NCI-H526 (cell line): ENCODE data around the gene DOK6.

Experiments
- DNase-seq, 2 experiments: peaks; one replicate each; lab custom pipeline; 2025; lab: John Stamatoyannopoulos, UW

Gene DOK6

DNA sequence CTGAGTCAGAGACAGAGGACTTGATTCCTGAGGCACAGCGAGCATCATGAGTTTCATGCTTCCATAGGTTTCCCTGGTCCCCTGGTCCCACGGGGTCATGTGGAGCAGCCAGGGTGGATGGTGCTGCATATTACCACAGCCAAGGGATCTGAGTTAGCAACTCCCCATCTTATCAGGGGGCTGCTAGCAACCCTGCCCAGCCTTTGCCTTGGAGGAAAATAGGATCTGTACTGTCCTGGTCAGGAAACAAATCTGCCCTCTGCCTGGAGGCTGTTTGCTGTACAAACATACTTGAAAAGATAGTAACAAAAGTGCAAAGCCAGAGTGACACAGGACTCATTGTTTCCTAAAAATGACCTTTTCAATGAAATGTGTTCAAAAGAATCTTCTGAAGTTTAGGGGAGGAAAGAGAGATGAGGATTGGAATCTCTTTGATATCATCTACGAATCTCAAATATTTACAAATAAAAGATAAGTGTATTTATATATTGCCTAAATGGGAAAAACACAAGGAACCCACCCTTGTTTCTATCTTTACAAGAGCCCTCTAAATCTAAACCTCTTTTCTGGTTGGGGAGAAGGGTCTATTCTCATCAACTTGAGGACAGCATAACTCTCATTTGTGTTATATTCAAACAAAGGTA is 352.2 kb downstream of the DOK6 start:
- no peak for DNase-seq

DNA sequence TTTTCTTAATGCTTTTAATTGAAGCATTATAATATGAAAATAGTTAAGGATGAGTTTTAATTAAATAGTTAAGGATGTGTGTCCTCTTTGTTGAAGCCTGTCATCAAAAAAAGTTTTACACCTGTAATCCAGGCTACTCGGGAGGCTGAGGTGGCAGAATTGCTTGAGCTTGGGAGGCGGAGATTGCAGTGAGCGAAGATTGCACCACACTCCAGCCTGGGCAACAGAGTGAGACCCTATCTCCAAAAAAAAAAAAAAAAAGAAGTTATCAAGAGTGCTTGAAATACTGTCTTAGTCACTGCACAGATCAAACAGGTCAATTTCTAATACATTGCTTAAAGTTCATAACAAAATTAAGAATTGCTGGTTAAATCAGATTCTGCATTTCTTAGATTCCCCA is 353.4 kb downstream of the DOK6 start:
- no peak for DNase-seq

DNA sequence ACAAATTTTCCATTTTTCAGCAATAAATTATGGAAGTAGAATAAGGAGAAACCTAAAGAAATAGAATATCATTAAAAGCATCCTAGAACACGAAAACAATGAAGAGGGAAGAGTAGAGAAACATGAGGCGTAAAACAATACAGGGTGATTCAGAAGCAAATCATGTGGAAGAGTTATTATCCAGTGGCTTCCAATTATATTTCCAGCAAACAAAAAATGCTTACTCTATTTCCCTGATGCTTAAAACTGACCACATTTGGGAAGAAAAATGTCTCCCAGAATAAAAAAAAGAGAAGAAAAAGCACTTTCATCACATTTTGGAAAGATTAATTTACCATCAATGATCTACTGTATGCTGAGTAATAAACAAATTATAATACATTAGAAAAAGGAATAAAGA is 354.4 kb downstream of the DOK6 start:
- DNase-seq, result no peak

DNA sequence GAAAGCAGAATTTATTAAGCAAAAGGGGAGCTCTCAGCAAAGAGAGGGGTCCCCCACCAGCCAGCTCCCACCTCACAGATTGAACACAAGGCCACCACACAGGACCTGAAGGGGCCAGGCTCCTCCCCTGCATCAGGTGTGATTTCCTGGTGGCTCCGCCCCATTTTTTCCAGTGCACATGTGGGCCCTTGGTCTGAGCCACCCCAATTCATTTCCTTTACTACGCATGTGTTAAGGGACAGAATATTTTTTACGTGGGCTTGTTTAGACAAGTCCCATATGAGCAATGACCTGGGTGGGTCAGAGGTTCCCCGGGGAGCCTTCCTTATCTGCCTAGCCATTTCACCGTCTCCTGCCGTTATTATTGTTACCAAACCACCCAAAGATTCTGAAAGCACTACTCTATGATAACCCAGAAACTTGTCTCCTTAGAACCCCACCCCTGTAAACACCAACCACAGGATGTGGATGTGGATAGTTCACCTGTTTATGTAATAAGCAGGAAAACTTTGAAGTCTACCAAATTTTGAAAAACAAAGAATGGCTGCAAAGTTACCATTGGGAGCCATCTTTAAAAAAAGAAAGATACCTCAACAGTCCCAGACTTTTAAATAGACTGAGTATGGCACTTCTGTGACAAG is 355.3 kb downstream of the DOK6 start:
- DNase-seq, result no peak

DNA sequence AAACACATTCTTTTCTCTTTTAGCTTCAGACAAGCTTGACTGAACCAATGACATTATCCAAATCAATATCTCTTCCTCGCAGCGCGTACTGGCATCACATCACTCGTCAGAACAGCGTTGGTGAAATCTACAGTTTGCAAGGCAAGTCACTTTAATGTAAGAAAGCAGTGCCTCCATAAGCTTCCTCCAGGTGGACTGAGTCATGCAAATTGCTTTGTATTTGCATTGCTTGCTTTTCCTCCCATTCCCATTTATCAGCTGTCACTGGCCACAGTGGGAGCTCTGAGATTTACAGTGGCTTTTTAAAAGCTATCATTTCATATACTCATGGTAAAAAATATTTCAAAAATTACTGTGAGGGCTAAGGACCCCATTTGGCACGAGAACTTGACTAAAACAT is 357.0 kb downstream of the DOK6 start:
- peak; percentile 84 to 85 for DNase-seq

DNA sequence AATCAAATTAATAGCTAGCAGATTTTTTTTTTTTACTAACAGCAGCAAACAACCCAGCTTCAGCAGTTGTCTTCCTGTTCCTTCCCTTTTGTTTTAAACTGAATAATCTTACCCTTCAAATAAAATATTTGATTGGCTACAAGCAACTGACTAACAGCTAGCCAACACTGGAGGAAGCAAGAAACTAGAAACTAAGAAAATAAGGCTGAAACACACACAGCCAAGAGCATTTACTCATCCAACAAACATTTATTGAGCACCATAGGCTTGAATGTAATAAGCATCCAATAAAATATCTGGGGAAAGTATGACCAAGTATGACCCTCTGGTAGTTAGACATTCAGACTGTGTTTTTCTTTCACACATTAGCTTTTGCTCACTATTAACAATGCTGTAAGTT is 357.8 kb downstream of the DOK6 start:
- DNase-seq, result no peak

DNA sequence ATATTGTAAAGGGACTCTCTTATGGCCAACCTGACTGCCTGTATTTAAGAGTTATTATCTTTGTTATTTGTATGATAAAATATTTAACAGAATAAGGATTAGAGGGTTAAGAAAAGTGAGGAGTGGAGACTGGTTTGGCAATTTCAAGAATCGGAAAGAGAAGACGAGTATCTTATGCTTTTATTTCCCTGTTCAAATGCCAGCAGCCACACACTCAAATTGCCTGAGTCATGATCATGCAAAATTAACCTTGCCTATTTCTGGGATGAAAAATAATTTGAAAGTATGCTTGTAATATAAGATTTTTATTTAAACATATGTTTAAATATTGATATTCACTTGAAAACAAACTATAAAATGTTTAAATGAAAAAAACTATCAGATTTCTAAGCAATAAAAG is 358.4 kb downstream of the DOK6 start:
- no peak for DNase-seq

DNA sequence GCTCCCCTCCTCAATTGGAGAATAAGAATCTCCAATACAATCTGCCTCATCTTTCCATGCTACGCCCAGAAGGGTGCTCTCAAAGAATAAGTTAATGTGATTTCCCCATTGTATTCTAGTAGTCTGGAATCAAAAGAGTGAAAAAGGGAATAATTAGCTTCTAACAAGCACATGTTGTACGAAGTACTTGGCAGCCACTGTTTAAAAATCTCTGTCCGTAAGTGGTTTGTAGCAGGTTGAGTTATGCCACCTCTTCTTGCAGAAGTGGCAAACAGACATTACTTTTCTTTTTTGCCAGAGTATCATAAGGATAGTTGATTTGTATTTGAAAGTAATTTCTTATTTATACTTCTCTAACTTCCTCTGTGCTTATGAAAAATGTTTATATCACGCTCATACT is 362.3 kb downstream of the DOK6 start:
- no peak for DNase-seq

DNA sequence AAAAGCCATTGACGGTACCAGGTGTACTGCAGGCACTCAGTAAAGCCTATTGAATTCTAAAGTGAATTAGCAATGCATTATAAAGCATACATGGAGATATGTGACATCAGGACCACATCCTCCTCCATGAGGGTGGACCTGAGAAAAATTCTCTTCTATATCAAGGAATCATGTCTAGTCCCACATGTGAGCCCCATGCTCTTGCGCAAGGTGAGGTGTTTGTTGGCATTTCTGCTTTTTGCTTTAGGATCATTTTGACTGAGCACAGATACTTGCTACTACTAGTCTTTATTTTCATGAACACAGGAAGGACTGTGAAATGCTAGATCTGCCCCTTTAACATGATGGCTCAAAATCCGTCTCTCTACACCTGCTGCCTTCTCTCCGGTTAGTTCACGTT is 363.1 kb downstream of the DOK6 start:
- DNase-seq, result no peak

DNA sequence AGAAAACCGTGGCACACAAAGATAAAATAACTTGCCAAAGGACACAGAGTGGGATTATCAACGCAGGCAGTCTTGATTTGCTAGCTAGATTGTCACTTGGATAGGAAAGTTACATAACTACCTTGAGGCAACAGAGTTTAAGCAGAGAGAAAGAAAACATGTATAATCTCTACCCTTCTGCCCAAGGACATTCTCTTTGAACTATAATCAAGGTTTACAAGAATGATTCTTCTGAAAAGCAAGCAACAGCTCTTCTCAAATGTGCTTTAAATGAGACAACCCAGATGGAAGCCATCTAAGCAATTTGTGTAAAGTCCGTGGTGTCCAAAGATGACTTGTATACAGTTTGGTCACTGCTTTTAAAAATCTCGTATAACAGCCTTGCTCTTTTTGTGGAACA is 369.6 kb downstream of the DOK6 start:
- DNase-seq, result no peak

DNA sequence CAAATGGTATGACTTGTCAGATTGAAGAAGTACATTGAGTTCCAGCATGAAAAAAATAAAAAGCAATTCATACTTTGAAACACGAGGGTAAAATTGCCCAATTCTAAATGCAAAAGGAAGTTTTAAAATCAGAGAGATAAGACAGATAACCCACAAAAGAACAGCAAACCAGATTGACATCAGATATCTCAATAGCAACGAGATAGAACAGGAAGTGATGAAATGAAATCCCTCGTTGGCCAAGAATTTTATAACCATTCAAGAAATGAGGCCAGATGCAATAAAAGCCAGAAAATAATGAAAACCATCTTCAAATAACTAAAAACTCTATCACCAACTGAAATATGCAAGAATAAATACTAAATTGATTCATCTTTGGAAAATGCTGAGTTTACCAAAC is 374.1 kb downstream of the DOK6 start:
- DNase-seq, result no peak

DNA sequence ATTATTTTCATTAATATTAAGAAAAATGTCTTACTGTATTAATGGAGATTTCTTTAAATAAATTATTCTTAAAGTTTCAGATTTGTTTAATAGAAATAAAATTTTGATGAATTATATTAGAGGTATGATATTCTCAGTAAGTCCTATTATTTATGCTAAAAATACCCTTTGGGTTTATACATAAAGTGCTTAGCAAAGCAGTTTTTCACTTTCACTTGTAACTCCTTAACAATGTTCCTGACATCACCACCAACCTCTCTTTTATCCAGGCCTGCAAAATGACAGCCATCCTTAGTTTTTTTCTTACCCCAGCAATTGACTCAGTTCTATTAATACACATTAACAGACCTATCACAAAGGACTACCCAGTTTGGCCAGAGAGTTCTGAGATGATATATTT is 376.6 kb downstream of the DOK6 start:
- no peak for DNase-seq

DNA sequence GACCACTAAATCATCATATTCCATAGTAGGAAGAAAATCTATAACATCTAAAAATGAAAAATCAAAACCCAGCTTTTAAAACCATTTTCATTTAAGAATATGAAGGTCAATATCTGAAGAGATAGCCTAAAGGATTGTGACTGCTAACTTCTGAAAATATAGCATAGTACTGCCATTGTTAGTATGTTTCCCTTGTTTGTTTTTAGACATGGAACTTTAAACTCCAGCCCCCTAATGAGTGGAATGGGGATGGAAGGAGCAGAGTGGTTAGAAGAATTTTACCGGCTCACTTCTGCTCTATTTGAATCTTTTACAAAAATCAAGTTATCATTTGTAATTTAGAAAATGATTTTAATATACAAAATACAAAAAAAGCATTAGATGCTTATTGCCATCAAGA is 378.0 kb downstream of the DOK6 start:
- DNase-seq, result no peak

DNA sequence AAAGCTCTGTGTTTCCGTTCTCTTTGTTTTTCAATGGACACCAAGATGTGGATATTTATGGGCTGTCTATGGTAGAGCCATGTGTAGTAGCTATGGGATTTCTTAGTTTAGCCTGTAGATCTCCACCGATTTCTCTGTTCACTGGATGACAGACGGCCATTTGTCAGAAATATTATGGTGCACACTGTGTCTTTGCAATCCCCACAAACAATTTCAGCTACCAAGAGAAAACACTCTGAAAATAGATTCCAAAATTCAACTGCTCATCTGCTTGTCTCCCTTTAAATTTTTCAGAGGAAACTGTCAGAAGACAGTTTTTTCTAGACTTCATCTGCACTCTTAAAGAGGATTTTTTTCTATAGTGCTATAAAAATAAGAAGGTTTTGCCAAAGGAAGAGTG is 380.2 kb downstream of the DOK6 start:
- DNase-seq, result no peak

DNA sequence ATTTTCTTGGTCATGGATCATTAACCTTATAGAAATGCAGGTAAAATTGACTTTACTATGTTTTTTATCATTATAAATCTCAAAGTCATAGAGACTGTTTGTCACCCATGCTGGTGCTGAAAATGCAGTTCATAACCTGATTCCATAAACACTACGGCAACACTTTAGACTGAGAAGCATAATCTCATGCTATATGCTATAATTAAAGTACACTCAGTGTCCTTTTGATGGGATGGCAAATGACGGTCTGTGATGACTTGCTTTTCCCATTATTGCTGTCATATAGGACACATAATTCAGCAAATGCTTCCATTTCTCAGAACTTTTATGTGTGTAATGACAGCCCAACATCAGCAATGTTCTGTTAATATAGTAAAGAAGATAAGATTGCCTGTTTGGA is 384.1 kb downstream of the DOK6 start:
- DNase-seq, result no peak

DNA sequence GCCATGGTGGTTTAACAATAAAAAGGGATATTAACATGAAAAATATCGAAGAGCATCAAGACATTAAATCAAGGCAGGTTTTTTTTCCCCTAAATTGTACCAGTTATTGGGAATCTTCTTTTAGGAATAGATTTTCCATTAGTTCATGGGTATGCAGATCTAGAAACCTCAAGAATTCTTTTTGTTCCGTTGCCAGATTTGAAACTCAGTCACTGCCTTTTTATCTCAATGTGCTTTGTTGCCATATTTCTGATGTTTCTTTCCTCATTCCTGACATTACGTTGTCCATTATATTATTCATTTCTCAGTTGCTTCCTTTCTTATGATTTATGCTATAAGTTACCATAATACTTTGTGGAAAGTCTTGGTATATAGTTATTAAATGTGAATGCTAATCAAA is 384.8 kb downstream of the DOK6 start:
- no peak for DNase-seq

DNA sequence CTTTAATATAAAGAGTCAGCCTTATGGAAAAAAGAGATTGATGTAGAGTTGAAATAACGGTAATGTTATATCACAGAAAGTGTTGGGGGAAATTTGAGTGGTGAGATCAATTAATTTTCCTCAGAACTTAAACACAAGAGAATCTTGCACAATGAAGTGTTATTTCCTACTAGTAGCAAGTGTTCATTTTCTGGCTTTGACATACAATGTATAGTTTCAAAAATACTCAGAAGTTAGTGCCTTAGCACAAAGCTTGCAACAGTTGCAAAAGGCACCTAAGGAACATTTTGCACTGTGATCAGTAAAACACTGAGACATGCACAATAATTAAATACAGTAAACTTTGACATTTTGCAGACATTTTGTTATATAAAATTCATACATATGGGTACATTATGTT is 385.7 kb downstream of the DOK6 start:
- no peak for DNase-seq

DNA sequence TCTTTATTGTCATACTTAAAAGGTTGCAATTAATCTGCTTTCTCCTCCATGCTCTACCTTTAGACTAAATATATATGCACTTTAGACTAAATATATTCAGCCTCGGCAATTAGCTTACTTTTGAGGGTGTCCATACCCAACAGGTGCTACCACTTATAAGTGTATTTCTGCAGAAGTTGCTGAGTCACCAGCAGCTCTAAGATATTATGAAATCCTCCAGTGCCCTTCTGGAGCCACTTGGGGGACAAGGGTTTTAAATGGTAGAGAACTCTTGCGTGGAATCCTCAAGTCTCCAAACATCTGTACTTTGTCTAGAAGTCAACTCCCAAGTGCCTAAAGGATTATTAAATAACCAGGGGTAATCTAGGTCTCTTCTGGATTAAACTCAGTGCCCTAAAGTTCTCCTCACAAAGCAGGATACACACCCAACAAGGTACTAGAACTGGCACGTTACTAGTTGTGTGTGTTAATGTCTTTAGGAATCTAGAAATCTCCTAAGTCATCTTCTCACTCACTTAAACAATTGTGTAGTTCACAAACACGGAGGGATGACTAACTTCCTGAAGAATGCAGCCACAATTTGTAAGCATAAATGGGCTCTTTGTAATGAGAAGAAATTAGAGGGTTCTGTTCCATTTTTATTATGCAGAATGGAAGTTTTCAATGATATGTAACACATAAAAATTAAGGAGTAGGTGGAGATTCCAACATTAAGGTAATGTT is 387.3 kb downstream of the DOK6 start:
- no peak for DNase-seq

DNA sequence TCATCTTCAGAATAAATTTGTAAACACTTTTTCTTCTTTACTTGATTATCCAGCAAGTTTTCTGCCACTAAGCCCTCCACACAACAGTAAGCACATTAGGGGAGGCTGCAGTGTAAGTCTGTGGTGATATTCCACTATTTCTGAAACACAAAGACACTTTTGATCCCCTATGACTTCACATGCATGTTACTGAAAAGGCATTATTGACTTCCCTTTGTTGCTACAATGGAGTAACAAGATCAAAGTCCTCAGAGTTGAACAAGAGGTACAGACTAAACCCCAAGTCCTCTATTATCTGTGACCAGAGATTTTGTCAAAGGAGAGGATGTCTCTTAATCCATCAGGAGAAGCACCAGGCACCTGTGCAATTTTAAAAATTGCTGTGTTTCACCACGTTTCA is 389.1 kb downstream of the DOK6 start:
- no peak for DNase-seq

DNA sequence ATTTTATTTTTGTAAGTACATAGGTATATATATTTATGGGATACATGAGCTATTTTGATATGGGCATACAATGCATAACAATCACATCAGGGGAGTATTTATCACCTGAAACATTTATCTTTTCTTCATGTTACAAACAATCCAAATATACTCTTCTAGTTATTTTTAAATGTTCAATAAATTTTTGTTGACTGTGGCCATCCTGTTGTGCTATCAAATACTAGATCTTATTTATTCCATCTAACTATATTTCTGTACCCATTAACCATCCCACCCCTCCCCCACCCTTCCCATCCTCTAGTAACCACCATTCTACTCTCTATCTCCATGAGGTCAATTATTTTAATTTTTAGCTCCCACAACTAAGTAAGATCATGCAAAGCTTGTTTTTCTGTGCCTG is 390.0 kb downstream of the DOK6 start:
- no peak for DNase-seq

DNA sequence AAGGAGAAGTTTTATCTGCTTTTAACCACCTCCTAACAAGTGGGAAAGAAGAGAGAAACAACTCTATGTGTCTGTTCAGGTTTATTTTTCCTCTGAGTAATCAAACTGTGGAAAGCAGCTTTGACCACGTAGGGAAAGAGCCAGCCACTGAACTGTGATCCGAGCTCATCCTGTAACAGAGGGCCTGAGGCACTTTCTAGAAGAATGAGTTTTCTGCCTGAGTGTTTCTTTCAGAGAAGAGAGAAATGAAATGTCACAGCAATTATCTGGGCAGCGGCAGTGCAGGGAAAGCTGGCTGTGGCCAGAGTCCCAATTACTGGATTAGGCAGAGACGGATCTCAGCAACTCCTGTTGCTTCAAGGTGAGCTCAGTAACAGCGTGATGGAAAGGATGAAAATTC is 395.1 kb downstream of the DOK6 start:
- DNase-seq, result no peak

DNA sequence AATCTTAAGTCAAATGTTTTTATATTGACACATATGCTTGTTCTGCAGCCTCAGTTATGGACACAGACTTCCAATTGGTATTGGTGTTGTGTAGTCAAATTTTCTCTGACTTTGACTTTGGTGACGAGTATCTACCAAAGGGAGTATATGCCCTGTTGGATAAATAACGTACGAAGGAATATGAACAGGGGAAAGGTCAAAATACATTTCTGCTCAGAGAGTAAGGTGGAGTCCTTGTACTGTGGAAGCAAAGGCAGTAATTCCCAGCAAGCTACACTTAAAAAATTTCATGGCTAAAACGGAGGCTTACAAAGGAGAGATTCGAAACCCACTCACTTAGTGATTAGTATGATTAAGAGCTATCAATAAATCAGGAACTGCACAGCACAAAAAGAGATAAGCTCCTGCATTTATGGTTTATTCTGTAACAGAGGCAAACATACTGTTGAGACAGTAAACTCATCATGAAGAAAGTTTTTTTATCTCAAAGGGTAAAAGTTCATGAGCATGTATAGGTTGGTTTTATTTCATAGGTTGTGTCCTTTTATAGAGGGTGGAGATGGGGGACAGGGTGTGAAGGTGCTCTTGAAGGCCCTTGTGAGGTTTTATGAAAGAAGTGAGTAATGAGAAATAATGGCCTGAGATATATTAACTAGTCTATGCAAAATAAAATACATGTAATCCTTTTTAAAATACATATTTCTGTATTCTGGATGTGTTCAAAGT is 404.3 kb downstream of the DOK6 start:
- no peak for DNase-seq

DNA sequence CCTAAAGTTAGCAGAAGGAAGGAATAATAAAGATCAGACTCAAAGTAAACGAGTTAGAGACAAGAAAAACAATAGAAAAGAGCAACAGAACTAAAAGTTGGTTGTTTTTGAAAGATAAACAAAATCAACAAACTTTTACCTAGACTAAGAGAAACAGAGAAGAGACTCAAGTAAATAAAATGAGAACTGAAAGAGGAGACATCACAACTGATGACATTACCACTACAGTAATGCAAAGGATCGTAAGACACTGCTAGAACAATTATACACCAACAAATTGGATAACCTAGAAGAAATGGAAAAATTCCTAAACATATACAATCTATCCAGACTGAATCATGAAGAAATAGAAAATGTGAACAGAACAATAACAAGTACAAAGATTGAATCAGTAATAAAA is 407.7 kb downstream of the DOK6 start:
- DNase-seq, result no peak
